HCT116 (cell line): ENCODE results near the gene DAPK2. TPM values are rescaled to one million over a fixed set of nuclear protein-coding genes. Genes with fewer than 3 reads are reported as not detected.

Source experiments
- ATAC-seq: fragments of 200-7000 bp; cut with Tn5 transposase; 2 replicates; pipeline ENCODE4 v1.9.1; 2020; ENCODE audit warnings: mild to moderate bottlenecking, moderate library complexity
- BruUV-seq: library from RNA; stranded (reverse); fragments of 400-500 nt; replicated peaks from 2 replicates; lab custom pipeline; 2021; lab: Mats Ljungman, UMichigan
- CTCF ChIA-PET: fragments of 300-600 bp; sonication (Branson Sonifier 250); formaldehyde crosslinking; loops from one replicate; lab custom pipeline; 2021; ENCODE audit warnings: antibody characterized with exemption; lab: Charles Lee
- POLR2A ChIA-PET: fragments of 300-600, 350-600 bp; sonication (Branson Sonifier 250); formaldehyde crosslinking; loops from one replicate; lab custom pipeline; 2021; ENCODE audit warnings: antibody characterized with exemption; lab: Charles Lee
- RAD21 ChIA-PET, 2 experiments: fragments of 300-600 bp; sonication (Branson Sonifier 250); formaldehyde crosslinking; loops; one replicate each; lab custom pipeline; 2023; ENCODE audit warnings: low total read pairs in 2 of 2; ENCODE audit not compliant: uncharacterized antibody in 2 of 2, unreplicated experiment in 2 of 2, low non-redundant PET in 1 of 2; lab: Charles Lee
- DNase-seq: peaks from one replicate; pipeline ENCODE4 v3.0.0-alpha.2; 2010; ENCODE audit warnings: low read depth, low spot score
- H2AFZ ChIP-seq: fragments of 200-600 bp; shearing (Covaris generic), sonication (generic); 2 replicates; pipeline ENCODE4 v1.6.1; 2017; ENCODE audit warnings: low read depth, mixed run types, mixed read lengths, antibody characterized with exemption, low read length; ENCODE audit not compliant: poor library complexity, severe bottlenecking
- H3K27ac ChIP-seq: 2 replicates; pipeline ENCODE4 v1.5.1; 2012; ENCODE audit warnings: low read depth, low read length
- H3K27me3 ChIP-seq: fragments of 200-600 bp; sonication (generic); 2 replicates; pipeline ENCODE4 v1.6.1; 2016; ENCODE audit warnings: mixed run types, low read length, mixed read lengths; ENCODE audit not compliant: insufficient read depth
- H3K36me3 ChIP-seq, 2 experiments: fragments of 200-500 bp in 1 of 2; fragments of 200-600 bp in 1 of 2; sonication (Bioruptor generic) in 1 of 2; sonication (generic) in 1 of 2; 2 replicates each; pipeline versions ENCODE4 v1.5.1 to v1.6.1; 2014 to 2016; ENCODE audit warnings: low read length in 2 of 2, inconsistent platforms in 1 of 2, mixed read lengths in 1 of 2, mixed run types in 1 of 2; ENCODE audit not compliant: insufficient read depth in 2 of 2, control insufficient read depth in 1 of 2
- H3K4me1 ChIP-seq, 2 experiments: fragments of 200-600 bp in 1 of 2; sonication (generic) in 1 of 2; 2 replicates each; pipeline versions ENCODE4 v1.5.1 to v1.6.1; 2012 to 2017; ENCODE audit warnings: low read length in 2 of 2, inconsistent platforms in 1 of 2, mild to moderate bottlenecking in 1 of 2, mixed read lengths in 1 of 2, mixed run types in 1 of 2, moderate library complexity in 1 of 2; ENCODE audit not compliant: insufficient read depth in 2 of 2, control insufficient read depth in 1 of 2
- H3K4me2 ChIP-seq: fragments of 200-600 bp; sonication (generic); 2 replicates; pipeline ENCODE4 v1.6.1; 2017; ENCODE audit warnings: mixed run types, low read length, mixed read lengths
- H3K4me3 ChIP-seq, 2 experiments: fragments of 200-600 bp in 1 of 2; sonication (generic) in 1 of 2; replicated peaks in 1 of 2; 2 replicates each; pipeline ENCODE4 v1.5.1; 2011 to 2016; ENCODE audit warnings: low read length in 2 of 2, control low read depth in 1 of 2, low read depth in 1 of 2, mild to moderate bottlenecking in 1 of 2, mixed read lengths in 1 of 2, mixed run types in 1 of 2
- H3K79me2 ChIP-seq: fragments of 200-600 bp; sonication (generic); 2 replicates; pipeline ENCODE4 v1.6.1; 2017; ENCODE audit warnings: mild to moderate bottlenecking, mixed run types, low read length, moderate library complexity, mixed read lengths; ENCODE audit not compliant: insufficient read depth
- H3K9ac ChIP-seq: fragments of 200-600 bp; sonication (generic); 2 replicates; pipeline ENCODE4 v1.6.1; 2016; ENCODE audit warnings: low read length, mixed read lengths
- H3K9me2 ChIP-seq: fragments of 200-600 bp; sonication (generic), shearing (Covaris generic); 2 replicates; pipeline ENCODE4 v1.6.1; 2017; ENCODE audit warnings: mixed run types, mild to moderate bottlenecking, moderate library complexity; ENCODE audit not compliant: insufficient read depth
- H3K9me3 ChIP-seq, 2 experiments: fragments of 200-500 bp in 1 of 2; fragments of 200-600 bp in 1 of 2; sonication (Bioruptor generic) in 1 of 2; sonication (generic) in 1 of 2; 2 replicates each; pipeline ENCODE4 v1.6.1; 2014 to 2017; ENCODE audit warnings: low read length in 2 of 2, mixed read lengths in 2 of 2, inconsistent platforms in 1 of 2, low read depth in 1 of 2, mild to moderate bottlenecking in 1 of 2, mixed run types in 1 of 2, moderate library complexity in 1 of 2; ENCODE audit not compliant: control insufficient read depth in 1 of 2, insufficient read depth in 1 of 2
- H4K20me1 ChIP-seq: fragments of 200-600 bp; sonication (generic), shearing (Covaris generic); 2 replicates; pipeline ENCODE4 v1.6.1; 2017; ENCODE audit warnings: mixed run types, mild to moderate bottlenecking, moderate library complexity; ENCODE audit not compliant: insufficient read depth
- CEBPB ChIP-seq: IDR thresholded peaks from 2 replicates; pipeline ENCODE4 v1.6.1; 2012; ENCODE audit warnings: low read depth
- ELF1 ChIP-seq: IDR thresholded peaks from 2 replicates; pipeline ENCODE4 v1.6.1; 2012; ENCODE audit warnings: low read depth, borderline replicate concordance
- EZH2phosphoT487 ChIP-seq: fragments of 200-600 bp; IDR thresholded peaks from 2 replicates; pipeline ENCODE4 v1.6.1; 2018; ENCODE audit warnings: antibody characterized with exemption, borderline replicate concordance
- FOSL1 ChIP-seq: IDR thresholded peaks from 2 replicates; pipeline ENCODE4 v1.6.1; 2012; ENCODE audit warnings: low read depth
- POLR2A ChIP-seq: IDR thresholded peaks from 2 replicates; pipeline ENCODE4 v1.7.0; 2011; ENCODE audit warnings: borderline replicate concordance; ENCODE audit not compliant: insufficient read depth, insufficient read length; ENCODE audit errors: extremely low read depth
- RAD21 ChIP-seq: IDR thresholded peaks from 2 replicates; pipeline ENCODE4 v1.6.1; 2012; ENCODE audit warnings: low read depth, mild to moderate bottlenecking
- SIN3A ChIP-seq: IDR thresholded peaks from 2 replicates; pipeline ENCODE4 v1.6.1; 2012; ENCODE audit warnings: low read depth
- SP1 ChIP-seq: IDR thresholded peaks from 2 replicates; pipeline ENCODE4 v1.6.1; 2012; ENCODE audit warnings: low read depth
- SRF ChIP-seq: IDR thresholded peaks from 2 replicates; pipeline ENCODE4 v1.6.1; 2012; ENCODE audit warnings: low read depth
- TCF7L2 ChIP-seq: IDR thresholded peaks from 2 replicates; pipeline ENCODE4 v1.7.0; 2011; ENCODE audit warnings: borderline replicate concordance, inconsistent platforms; ENCODE audit not compliant: insufficient read depth, insufficient read length; ENCODE audit errors: extremely low read depth
- ZFX ChIP-seq: fragments of 450-650 bp; IDR thresholded peaks from 2 replicates; pipeline ENCODE4 v1.6.1; 2017
- ZNF274 ChIP-seq: fragments of 200-500 bp; sonication (Bioruptor generic); IDR thresholded peaks from 2 replicates; pipeline ENCODE4 v1.6.1; 2014; ENCODE audit warnings: mild to moderate bottlenecking, low read depth, low read length, inconsistent platforms
- intact Hi-C: fragments of 100-400 bp; cut with micrococcal nuclease; formaldehyde crosslinking; loops from 2 replicates; pipeline ENCODE4 v1.10.0; 2022
- total RNA-seq: library from RNA; stranded (reverse); gene quantifications from one replicate; pipeline ENCODE4 v1.2.1, GENCODE V29; 2021; ENCODE audit not compliant: unreplicated experiment
- TF ChIP-seq, protein P1 (sequence below), 3 experiments: fragments of 200-600 bp in 1 of 3; sonication (generic) in 1 of 3; IDR thresholded peaks in 2 of 3; conservative IDR thresholded peaks in 1 of 3; 2 replicates each; pipeline ENCODE4 v1.5.1; 2012 to 2017; ENCODE audit warnings: low read depth in 2 of 3, low read length in 2 of 3, antibody characterized with exemption in 1 of 3, borderline replicate concordance in 1 of 3, control low read depth in 1 of 3, mild to moderate bottlenecking in 1 of 3, mixed read lengths in 1 of 3, mixed run types in 1 of 3, moderate library complexity in 1 of 3; ENCODE audit not compliant: insufficient read depth in 1 of 3
- TF ChIP-seq, protein P2 (sequence below): IDR thresholded peaks from 2 replicates; pipeline ENCODE4 v1.6.1; 2011; ENCODE audit warnings: mild to moderate bottlenecking, low read length, moderate library complexity; ENCODE audit not compliant: insufficient replicate concordance; ENCODE audit errors: extremely low read depth

DAPK2 gene
- total RNA-seq, 1 experiment from 2014 or later, result 4.8 TPM

DNA sequence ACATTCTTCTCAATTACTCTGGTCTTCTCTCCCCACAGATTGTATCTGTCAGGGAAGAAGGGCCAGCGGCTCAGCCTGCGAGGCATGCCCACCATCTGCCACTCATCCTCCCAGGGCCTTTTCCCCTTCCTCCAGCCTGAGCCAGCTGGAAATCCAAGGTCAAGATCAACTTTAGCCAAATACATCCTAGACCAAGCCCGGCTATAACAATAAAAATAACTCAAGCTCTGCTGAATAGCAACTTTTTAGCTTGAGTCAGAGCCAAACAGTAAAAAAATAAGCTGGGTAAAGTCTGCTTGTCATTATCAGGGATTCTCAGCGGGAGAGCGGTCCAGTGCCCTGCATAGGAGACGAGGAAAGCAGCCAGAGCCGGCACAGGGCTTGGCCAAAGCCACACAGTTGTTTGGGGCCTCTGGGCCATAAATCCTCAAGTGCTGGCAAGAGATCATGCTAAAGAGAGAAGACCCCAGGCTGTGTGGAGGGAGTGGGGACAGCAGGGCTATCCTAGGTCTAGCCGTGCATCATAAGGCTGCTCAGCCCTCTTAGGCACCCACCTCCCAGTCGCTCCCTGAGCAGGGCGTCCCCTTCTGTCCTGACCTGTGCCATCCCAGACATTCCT, 136.4 kb downstream of the DAPK2 start:
- no peak for TF ChIP-seq POLR2A
- no peak for TF ChIP-seq TCF7L2
- no peak for TF ChIP-seq SP1
- TF ChIP-seq ELF1, result no peak
- no peak for TF ChIP-seq SRF
- TF ChIP-seq, protein P1, sequence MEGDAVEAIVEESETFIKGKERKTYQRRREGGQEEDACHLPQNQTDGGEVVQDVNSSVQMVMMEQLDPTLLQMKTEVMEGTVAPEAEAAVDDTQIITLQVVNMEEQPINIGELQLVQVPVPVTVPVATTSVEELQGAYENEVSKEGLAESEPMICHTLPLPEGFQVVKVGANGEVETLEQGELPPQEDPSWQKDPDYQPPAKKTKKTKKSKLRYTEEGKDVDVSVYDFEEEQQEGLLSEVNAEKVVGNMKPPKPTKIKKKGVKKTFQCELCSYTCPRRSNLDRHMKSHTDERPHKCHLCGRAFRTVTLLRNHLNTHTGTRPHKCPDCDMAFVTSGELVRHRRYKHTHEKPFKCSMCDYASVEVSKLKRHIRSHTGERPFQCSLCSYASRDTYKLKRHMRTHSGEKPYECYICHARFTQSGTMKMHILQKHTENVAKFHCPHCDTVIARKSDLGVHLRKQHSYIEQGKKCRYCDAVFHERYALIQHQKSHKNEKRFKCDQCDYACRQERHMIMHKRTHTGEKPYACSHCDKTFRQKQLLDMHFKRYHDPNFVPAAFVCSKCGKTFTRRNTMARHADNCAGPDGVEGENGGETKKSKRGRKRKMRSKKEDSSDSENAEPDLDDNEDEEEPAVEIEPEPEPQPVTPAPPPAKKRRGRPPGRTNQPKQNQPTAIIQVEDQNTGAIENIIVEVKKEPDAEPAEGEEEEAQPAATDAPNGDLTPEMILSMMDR (IDR thresholded peaks at IDR 0.05 in 2 of 3, conservative IDR thresholded peaks at IDR 0.05 in 1 of 3; ENCODE audit: borderline replicate concordance in 1 of 3, insufficient read depth in 1 of 3, low read depth in 2 of 3, low read length in 2 of 3), result no peak
- no peak for TF ChIP-seq RAD21
- TF ChIP-seq ZNF274, result no peak
- no peak for TF ChIP-seq FOSL1
- no peak for TF ChIP-seq CEBPB
- no peak for TF ChIP-seq EZH2phosphoT487
- no peak for TF ChIP-seq SIN3A
- no peak for TF ChIP-seq ZFX
- TF ChIP-seq, protein P2, sequence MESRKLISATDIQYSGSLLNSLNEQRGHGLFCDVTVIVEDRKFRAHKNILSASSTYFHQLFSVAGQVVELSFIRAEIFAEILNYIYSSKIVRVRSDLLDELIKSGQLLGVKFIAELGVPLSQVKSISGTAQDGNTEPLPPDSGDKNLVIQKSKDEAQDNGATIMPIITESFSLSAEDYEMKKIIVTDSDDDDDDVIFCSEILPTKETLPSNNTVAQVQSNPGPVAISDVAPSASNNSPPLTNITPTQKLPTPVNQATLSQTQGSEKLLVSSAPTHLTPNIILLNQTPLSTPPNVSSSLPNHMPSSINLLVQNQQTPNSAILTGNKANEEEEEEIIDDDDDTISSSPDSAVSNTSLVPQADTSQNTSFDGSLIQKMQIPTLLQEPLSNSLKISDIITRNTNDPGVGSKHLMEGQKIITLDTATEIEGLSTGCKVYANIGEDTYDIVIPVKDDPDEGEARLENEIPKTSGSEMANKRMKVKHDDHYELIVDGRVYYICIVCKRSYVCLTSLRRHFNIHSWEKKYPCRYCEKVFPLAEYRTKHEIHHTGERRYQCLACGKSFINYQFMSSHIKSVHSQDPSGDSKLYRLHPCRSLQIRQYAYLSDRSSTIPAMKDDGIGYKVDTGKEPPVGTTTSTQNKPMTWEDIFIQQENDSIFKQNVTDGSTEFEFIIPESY, result no peak
- ChIA-PET RAD21 (no interaction called here), CTCF (no interaction called here), POLR2A (no interaction called here)
- Histone ChIP-seq H3K9me3 (no peaks in the 10 kb centered on the region), H3K4me2 (no peak overlapping the region), H3K27me3 (no peaks in the 10 kb centered on the region), H2AFZ (no peak overlapping the region), H3K9ac (no peak overlapping the region), H3K79me2 (no peaks in the 10 kb centered on the region), H3K27ac (no peak overlapping the region), H3K4me3 (no peak overlapping the region), H3K9me2 (no peaks in the 10 kb centered on the region), H4K20me1 (no peaks in the 10 kb centered on the region), H3K4me1 (no peaks in the 10 kb centered on the region), H3K36me3 (no peaks in the 10 kb centered on the region)
- DNase-seq, result no peak
- intact Hi-C loops, result loop anchor here (10.0 kb wide), 1 partner anchor 135 kb away; the partner anchor contains the start of gene DAPK2
- BruUV-seq, result no TSS peak
- ATAC-seq, result no peak
